HG03039 (cell line): ENCODE results near the gene PROSER2.
"Not testable (repeated sequence)": the region's sequence is repeated elsewhere in the genome, so short reads cannot be mapped to it uniquely, and the experiment has no call there.

Source experiments
- ATAC-seq: cut with Tn5 transposase; IDR thresholded peaks from one replicate; pipeline ENCODE4 v1.9.1; 2021; ENCODE audit warnings: mild to moderate bottlenecking, moderate library complexity; ENCODE audit not compliant: unreplicated experiment

PROSER2 gene

DNA sequence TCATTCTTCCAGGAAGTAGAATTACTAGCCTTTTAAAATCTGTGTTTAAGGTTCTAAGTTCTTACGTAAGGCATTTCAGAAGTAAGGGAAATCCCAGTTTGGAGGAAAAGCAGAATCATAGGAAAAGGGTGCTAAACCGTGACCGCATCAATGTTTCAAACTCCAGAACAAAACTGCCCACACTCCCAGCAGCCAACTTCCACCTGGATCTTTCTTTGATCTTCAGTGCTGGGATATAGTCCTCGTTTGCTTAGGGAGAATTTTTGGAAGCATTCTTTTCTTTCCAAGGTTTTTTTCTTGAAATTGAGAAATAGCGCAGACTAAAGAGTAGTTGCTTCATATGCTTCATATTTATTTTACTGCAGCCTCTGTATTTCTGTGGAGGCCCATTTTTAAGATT is 8.9 kb downstream of the PROSER2 start:
- ATAC-seq, result no peak

DNA sequence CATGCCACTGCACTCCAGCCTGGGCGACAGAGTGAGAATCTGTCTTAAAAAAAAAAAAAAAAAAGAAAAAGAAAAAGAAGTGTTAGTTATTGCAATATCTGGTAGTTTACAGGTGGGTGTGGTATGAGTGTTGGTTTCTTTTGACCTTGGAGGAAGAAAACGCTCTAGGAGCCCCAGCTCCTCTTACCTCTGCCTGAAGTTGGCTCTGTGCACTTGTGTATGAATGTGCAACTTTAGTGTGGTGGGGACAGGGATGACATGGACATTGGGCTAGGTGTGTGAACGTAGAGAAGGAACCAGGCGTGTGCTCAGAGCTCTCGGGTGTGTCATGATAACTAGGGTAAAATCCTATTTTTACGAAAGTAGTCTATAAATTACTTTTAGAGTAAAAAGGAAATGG is 11.9 kb downstream of the PROSER2 start:
- no peak for ATAC-seq

DNA sequence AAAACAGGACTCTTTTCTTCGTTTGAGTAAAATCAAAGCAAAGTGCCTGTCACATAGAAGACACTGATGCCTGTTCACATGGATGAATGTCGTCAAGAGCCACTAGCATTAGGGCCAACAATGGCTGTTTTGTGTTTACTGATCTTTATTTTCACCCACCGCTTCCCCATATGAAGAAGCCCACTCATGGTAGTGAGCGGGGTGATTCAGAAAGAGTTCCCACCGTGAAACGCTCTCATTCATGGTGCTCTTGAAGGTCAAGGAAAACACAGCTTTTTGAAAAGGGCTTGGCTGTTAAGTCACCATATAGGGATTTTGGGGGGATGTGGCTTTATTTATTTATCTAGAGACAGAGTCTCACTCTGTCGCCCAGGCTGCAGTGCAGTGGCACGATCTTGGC is 12.5 kb downstream of the PROSER2 start:
- ATAC-seq, result no peak

DNA sequence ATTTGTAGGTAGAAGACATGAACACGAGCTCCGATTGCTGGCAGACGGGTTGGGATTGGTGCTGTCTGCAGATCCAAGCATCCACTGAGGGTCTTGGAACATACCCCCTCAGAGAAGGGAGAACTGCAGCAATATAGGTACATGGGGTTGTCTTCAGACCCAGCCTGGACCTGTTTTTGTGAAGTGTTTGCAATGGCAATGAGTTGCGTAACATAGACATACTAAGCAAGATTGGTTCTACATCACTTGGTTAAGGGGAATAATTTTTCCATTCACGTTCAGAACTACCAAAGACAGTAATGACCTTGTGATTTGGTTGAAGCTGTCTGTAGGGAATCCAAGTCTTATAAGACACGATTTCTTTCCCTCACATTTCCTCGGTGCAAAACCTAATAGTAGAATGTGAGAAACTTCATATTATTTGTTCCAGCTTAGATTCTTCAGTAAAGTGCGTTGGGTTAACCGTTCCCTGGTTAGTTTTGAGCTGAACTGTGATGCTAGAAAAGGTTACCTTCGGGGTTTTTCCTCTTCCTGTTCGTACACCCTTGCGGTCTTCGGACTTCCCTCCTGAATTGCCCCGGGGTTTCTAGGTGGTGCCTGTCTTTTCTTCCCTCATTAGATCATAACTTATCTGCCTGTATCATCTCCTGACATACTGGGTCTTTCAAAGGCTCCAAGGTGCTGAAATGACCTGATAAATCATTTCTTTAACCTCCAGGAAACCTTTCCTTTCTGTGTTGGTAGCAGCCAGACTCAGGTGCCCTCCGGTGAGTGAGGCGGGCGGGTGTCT is 14.4 kb downstream of the PROSER2 start:
- ATAC-seq, result no peak

DNA sequence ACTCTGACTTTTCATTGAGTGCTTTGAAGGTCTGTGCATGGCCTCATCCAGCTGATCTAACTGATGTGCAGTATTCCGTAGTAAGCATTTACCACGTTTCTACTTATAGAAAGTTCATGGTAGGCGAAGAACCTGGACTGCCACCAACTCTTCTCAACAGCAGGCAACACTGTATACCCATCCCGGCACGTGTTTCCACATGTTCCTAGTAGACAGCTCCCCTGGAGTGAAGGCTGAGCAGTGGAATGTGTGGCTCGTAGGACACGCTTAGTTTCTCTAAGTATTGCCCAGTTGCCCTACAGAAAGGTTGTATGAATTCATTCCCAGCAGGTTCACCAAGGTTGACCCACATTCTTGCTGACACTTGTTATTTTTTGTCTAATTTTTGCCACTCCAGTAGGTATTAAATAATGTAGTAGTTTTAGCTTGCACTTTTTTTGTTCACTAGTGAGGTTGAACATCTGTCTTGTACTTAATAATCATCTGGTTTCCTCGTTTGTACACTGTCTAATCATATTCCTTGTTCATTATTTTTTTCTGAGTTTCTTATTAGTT is 15.2 kb downstream of the PROSER2 start:
- ATAC-seq, result no peak

DNA sequence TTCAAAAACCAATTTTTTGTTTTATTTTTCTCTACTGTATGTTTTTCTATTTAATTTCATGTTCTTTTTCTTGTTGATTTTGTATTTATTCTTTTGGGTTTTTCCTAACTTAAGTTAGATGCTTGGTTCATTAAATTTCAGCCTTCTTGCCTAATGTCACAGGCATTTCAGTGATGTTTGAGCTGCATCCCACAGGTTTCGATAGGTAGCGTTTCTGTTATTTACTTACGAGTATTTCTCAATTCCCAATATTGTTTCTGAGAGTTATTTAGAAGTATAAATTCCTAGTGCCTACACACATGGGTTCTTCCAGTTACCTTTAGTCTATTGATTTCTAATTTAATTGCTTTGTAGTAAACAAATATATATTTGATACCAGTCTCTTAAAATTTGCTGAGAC is 18.2 kb downstream of the PROSER2 start:
- ATAC-seq, result no peak

DNA sequence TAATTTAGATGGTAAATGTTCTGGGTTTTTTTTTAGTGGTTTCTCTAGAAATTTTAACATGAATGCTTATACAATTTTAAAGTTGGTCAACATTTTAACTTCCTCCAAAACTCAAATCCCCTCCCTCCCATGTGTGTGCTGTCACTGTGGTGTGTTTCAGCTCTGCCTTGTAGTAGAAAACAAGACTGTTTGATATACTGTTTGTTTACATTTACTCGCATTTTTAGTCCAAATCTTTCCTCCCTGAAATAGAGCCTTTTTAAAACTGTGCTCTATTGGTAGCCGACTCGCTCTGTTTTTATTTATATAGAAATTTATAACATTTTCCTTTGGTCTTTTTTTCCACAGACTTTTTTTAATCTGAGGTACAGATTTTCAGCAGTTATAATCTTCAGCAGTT is 19.3 kb downstream of the PROSER2 start:
- ATAC-seq, result no peak

DNA sequence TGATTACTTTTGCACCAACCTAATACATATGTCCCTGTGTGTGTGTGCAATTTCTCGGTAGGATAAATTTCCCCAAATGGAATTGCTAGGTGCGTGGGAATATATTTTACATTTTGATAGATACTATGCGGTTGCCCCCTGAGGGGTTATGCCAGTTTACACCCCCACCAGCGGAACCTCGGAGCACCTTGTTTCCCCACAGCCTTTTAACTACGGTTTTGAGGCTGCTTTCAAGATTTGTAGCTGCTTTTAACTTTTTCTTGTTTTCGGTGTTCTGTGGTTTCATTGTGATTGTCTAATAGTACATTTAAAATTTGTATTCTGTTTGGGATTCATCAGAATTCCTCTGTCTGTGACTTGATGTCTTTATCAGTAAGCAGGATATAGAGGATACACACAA is 22.0 kb downstream of the PROSER2 start:
- ATAC-seq, result no peak

DNA sequence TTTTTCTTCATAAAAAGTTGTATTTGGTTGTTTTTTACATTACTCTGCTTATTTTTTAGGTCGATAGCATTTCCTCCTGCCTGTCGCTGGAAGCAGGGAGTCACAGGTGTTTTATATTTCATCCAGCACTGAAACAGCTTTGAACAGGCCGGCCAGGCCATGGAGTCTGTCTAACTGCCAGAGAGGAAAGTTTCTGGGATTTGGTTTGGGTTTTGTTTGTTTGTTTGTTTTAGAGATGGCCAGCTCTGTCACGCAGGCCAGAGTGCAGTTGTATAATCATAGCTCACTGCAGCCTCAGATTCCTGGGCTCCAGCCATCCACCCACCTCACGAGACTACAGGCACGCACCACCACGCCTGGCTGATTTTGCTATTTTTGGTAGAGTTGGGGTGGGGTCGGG is 23.4 kb downstream of the PROSER2 start:
- ATAC-seq, result no peak

DNA sequence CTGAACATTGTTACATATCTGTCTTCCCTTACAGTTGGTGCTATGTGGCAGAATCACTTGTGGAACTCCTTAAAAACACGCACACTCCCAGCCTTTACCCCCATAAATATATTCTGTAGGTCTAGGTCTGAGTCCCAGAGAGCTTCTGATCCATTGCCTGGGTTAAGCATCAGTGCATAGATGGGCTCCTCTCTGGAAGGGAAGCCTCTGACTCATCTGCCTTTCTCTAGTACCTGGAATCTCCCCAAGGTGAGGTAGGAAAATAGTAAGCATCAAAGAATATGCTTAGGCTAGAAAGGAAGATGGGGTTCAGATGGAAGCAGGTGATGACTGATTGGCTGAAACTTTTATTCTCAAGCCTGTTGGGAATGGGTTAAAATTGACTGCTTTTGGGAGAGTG is 26.1 kb downstream of the PROSER2 start:
- no peak for ATAC-seq

DNA sequence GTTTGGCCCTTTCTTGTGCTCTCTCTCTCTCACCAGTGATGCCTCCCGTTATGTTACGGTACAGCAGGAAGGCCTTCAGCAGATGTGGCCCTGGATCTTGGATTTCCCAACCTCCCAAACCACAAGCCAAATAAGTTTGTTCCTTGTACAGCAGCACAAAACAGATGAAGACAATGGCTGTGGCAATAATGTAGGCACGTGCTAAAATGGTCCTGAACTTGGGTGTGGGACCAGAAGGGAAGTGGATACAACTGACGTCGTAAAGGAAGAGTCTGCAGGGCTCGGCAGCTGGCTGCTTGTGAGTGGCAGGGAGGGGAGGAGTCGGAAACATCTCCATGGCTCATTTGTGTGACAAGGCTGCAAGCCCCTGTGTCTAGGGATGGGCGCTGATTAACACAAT is 26.8 kb downstream of the PROSER2 start:
- no peak for ATAC-seq

DNA sequence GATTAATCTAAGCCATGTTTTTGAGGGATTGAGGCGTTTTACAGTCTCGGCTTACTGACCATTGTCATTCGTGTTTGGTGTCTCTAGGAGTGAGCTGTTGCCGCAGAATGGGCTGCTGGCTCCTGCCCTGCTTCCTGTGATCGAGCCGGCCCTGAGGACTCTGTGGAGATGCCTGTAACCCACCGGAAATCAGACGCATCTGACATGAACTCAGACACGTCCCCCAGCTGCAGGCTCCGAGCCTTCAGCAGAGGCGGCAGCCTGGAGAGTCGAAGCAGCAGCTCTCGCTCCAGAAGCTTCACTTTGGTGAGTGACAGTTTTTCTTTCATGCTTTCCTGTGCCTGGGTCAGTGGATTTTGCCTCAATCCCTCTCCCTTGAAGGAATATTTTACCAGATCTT is 28.8 kb downstream of the PROSER2 start:
- no peak for ATAC-seq

DNA sequence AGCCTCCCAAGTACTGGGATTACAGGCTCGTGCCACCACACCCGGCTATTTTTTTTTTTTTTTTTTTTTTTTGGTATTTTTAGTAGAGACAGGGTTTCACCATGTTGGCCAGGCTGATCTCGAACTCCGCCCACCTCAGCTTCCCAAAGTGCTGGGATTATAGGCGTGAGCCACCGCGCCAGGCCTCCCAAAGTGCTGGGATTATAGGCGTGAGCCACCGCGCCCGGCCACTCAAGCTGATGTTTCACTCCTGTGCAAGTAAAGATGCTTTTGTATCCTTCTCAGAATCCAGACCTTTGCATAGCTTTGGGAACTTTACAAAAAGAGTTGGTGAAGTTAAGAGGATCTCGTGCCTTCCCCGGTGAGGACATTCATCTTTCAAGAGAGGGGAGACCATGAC is 29.5 kb downstream of the PROSER2 start:
- ATAC-seq, result not testable (repeated sequence)

DNA sequence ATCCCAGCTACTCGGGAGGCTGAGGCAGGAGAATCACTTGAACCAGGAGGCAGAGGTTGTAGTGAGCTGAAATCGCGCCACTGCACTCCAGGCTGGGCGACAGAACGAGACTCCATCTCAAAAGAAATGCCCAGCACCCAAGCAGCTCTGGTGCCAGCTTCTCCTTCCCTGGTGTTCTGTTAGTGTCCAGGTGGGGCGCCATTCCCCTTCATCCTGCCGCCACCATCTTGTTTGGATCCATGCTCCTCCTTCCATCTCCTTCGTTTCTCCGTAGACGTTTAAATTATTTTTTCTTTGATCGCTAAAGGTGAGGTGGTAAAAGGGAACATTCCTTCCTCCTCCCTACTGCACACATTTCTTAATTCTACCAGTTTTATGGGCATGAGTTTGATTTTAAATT is 30.3 kb downstream of the PROSER2 start:
- no peak for ATAC-seq

DNA sequence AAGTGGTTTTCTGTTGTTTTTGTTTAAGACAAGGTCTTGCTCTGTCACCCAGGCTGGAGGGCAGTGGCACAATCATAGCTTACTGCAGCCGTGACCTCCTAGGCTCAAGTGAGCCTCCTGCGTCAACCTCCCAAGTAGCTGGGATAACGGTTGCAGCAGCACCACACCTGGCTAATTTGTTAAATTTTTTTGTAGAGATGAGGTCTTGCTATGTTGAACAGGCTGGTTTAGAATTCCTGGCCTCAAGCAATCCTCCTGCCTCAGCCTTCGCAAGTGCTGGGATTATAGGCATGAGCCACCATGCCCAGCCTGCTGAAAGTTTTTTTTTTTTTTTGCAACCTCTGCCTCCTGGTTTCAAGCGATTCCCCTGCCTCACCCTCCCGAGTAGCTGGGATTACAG is 31.1 kb downstream of the PROSER2 start:
- no peak for ATAC-seq

DNA sequence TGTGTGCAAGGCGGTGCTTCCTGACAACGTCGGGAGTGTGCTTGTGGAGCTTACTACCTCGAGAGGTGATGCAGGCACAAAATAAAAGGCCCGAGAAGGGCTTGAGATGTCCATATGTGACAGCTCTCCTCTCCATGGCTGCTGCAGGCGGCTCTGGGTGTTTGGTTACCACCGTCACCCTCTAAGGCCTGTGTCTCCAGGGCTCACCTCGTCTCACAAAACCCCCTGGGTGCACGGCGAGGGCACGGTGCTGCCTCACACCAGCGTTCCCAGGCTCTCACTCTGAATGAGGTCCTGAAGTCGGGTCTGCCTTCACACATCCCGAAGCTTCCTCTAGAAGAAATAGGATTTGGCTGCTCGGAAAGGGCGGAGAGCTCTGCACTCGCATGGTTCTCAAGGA is 32.9 kb downstream of the PROSER2 start:
- no peak for ATAC-seq

DNA sequence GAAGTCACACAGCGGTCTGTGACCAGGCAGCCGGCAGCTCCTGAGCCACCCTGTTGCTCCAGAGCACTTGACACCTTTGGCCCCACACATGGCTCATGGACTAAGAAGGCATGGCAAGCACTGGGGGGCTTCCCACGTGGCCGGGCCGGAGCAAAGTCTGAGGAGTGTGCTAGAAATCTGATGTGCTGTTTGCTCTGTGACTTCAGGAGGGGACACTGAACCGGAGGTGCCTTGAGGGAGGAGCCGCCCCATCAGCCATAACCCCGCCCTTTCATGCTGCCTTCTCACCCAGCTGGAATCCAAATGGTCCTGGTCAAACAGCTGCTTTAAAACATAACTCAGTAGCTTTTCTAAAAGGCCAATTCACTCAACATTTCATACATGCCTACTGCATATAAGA is 33.5 kb downstream of the PROSER2 start:
- no peak for ATAC-seq

DNA sequence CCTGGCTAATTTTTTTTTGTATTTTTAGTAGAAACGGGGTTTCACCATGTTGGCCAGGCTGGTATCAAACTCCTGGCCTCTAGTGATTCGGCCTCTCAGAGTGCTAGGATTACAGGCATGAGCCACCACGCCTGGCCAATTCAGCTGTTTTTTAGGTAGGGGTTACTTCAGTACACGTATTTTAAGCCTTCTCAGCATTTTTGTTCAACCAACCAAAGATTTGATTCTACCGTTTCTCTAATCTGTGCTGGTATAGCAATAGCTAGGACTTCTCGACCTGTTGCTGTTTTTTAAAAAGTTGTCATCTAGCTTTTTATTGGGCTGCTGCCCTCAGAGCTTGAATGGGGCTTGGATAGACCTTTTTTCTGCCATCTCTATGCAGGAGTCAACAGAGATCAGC is 34.9 kb downstream of the PROSER2 start:
- ATAC-seq, result no peak

DNA sequence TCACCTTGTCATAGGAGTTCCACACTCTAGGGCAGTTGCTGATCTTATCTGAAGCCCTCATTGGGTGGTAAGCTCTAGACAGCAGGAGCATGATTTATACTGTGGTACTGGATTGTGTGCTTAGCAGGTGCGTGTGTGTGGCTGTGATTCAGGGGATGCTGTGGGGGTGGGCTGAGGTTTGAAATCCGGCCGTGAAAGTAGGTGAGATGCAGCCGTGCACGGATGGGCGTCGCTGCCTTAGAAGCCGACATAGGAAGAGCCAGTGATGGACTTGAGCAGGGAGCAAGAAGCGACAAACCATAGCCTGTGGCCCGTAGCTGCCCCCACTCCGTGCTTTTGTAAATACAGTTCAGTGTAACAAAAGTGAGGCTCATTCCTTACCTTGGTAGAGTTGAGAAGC is 38.2 kb downstream of the PROSER2 start:
- no peak for ATAC-seq

DNA sequence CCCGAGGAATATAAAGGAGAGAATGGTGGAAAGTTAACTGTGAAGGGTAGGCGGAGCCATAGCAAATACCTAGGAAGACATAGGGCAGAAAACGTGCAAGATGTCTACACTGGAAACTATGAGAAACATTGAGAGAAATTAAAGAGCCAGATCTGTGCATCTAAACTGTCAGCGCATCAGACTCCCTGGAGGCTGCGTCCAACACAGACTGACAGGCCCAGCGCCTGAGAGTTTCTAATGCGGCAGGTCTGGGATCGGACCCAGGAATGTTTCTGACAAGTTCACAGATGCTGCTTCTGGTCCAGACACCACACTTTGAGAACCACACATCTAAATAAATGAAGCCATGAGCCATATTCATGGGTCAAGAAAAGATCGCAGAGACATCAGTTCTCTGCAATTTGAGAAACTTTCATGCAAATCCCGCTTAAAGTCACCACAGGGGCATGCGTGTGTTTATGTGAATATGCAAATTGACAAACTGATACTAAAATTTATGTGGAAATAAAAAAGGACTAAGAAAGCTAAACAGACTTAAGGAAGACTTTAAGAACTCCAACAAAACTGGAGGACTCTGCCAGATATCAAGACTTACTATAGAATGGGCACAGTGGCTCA is 38.8 kb downstream of the PROSER2 start:
- ATAC-seq, result no peak

DNA sequence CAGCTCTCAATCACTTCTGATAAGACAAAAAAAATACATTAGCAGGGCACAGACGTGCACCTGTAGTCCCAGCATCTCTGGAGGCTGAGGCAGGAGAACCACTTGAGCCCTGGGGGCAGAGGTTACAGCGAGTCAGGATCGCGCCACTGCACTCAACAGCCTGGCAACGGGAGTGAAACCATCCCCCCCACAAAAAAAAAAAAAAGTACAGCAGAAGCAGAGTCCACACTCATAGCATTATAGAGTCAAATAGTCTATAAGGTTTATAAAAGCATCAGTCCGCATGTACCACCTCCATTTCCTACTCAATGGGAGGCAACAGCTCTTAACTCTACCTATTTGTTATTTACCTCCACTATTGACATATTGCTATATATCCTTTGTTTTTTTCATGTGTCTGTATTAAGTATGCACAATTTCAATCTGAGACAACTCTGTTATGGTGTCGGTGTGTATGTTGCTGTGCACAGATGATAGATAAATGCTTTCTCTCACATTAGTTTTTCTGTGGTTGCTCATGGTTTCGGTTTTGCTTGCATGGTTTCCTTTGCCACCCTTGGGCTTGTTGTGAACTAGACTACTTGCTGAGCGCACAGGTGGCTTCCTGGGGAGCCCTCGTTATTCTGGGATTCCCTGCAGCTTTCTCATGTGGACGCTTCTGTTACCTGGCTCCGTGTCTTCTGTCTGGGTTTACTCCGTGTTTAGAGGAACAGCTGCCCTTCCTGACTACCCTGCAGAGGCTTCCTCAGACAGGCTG is 40.4 kb downstream of the PROSER2 start:
- ATAC-seq, result peak; percentile 91

DNA sequence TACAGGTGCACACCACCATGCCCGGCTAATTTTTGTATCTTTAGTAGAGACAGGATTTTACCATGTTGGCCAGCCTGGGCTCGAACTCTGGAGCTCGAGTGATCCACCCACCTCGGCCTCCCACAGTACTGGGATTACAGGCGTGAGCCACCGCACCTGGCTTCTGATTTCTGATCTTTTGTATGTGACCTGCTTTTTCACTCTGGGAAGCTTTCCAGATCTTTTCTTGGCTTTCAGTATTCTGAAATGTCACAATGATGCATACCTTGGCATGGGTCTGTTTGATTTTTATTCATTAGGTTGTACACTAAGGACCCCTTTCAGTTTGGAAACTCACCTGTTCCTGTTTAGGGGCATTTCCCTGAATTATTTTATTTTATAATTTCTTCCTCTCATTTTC is 41.6 kb downstream of the PROSER2 start:
- no peak for ATAC-seq
